GM12864 (cell line): Measurements from ENCODE around the gene FBXO21.

Source experiments
- DNase-seq: peaks from one replicate; pipeline ENCODE4 v3.0.0-alpha.2; 2011; ENCODE audit warnings: low read depth
- H3K4me3 ChIP-seq: 2 replicates; pipeline ENCODE4 v1.5.1; 2011; ENCODE audit warnings: mild to moderate bottlenecking, low read depth, low read length, control low read depth
- CTCF ChIP-seq: IDR thresholded peaks from 2 replicates; pipeline ENCODE4 v1.5.1; 2011; ENCODE audit warnings: low read depth, mild to moderate bottlenecking, moderate library complexity, low read length, control low read depth, inconsistent platforms; ENCODE audit errors: missing control alignments

Gene FBXO21

GRCh38 chr12:117155278-117156060 is 34.8 kb downstream of the FBXO21 start:
- H3K4me3 ChIP-seq: no peak overlapping the region
- peak; percentile 61 for DNase-seq
- TF ChIP-seq CTCF: peak; percentile 89

DNA sequence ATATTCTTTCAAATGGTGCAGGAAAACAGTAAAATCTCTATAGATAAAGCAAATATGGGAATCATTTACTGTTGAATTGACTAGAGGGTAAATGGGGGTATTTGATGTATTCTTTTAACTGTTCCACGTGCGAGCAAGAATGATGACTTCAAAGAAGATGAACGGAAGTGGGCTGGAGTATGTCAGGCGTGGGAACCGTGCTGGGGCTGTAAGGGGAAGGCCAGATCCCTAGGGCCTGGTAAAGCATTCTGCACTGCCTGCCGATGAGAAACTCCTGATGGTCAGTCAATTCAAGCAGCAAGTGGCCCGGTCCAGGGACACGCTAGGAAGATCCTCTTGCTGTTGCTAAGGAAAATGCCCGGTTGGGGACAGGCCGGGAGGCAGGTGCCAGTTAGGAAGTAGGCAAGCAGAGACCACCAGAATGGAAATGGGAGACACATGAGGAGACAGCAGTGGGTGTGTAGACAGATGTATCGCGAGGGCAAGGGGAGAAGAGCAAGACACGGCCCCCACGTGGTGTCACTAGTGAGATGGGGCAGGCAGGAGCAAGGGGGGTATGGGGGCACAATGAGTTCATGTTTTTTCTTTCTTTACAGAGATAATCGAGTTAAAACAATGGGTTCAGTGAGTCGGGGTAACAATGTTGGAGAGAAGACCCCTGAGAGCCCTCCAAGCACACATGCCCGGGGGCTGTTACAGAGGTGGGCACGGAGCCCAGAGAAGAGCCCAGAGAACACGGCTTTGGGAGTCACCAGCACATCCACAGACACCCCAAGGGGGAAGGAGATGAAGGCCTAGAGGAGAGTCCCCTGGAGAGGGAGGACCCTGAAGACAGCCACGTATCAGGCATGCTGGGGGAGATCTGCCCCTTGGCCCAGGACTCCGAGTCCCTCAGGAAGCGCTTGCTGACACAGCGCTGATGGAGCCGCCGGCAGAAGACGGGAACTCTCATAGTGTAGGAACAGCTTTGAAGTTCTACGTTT is 37.2 kb downstream of the FBXO21 start:
- DNase-seq: no peak
- H3K4me3 ChIP-seq: no peak overlapping the region
- no peak for TF ChIP-seq CTCF

GRCh38 chr12:117151403-117152031 is 38.8 kb downstream of the FBXO21 start:
- H3K4me3 ChIP-seq: no peak overlapping the region
- no peak for TF ChIP-seq CTCF
- no peak for DNase-seq

- no peak for TF ChIP-seq CTCF
- DNase-seq: no peak
- no peak overlapping the region for H3K4me3 ChIP-seq
Measured at GRCh38 chr12:117149431-117149830, 40.8 kb downstream of the FBXO21 start.

DNA sequence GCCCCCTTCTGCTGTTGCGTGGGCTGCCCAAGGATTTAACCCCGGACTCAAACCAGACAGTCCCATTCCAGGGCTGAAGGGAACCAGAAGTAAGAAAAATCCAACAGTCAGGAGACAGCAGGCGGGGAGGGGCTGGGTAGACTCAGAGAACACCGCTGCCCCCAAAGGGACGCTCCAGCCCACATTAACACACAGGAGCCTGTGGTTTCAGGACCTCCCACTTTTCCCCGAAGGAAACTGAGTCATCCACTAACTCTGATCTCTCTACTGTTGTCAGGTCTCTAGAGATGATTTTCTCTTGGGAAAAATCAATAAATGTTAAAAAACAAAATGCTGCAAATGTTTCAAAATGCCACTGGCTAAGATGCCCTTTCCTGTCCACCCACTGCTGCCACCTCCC is 41.6 kb downstream of the FBXO21 start:
- H3K4me3 ChIP-seq: no peak overlapping the region
- no peak for TF ChIP-seq CTCF
- DNase-seq: no peak

DNA sequence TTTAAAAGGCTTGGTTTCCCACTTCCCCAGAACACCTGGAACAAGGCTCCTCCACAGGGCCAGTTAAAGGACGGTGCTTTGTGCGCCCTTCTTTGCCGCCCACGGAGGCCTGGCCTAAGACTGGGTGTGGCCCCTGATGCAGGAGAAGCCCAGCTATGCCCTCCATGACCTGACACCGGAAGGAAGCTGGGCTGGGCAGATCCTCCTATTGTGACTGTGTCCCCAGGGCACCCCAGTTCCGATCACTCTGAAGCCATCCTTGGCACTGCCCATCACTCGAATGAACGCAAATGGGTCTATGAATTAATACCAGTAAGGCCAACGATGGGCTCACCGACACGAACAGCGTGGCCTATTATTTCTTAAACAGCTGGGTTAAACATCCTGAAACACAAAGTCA is 42.6 kb downstream of the FBXO21 start:
- TF ChIP-seq CTCF: no peak
- no peak for DNase-seq
- no peak overlapping the region for H3K4me3 ChIP-seq
